ENCODE measurements around the gene BRAP.

- TF ChIP-seq, protein P1, sequence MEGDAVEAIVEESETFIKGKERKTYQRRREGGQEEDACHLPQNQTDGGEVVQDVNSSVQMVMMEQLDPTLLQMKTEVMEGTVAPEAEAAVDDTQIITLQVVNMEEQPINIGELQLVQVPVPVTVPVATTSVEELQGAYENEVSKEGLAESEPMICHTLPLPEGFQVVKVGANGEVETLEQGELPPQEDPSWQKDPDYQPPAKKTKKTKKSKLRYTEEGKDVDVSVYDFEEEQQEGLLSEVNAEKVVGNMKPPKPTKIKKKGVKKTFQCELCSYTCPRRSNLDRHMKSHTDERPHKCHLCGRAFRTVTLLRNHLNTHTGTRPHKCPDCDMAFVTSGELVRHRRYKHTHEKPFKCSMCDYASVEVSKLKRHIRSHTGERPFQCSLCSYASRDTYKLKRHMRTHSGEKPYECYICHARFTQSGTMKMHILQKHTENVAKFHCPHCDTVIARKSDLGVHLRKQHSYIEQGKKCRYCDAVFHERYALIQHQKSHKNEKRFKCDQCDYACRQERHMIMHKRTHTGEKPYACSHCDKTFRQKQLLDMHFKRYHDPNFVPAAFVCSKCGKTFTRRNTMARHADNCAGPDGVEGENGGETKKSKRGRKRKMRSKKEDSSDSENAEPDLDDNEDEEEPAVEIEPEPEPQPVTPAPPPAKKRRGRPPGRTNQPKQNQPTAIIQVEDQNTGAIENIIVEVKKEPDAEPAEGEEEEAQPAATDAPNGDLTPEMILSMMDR (IDR thresholded peaks at IDR 0.05), result no peak
- TF ChIP-seq POLR2A (IDR thresholded peaks at IDR 0.05) (no peak), EP300 (IDR thresholded peaks at IDR 0.05) (no peak)
Observed at GRCh38 chr12:111699962-111700361, 14.2 kb upstream of the BRAP start.

All from tibial nerve (tissue), 4 donors.